ENCODE results near the gene GLG1.
"Not testable (repeated sequence)": the region's sequence is repeated elsewhere in the genome, so short reads cannot be mapped to it uniquely, and the experiment has no call there.

GLG1 gene

GRCh38 chr16:74575807-74576643 lies 30.9 kb downstream of the GLG1 start:
- DNase-seq: no peak

GRCh38 chr16:74575175-74575806 lies 31.6 kb downstream of the GLG1 start:
- peak in 1 of 56 donors; percentile 3 for DNase-seq

GRCh38 chr16:74574146-74574545 lies 32.8 kb downstream of the GLG1 start:
- DNase-seq: no peak

- no peak for DNase-seq
Observed at GRCh38 chr16:74573622-74574021, 33.3 kb downstream of the GLG1 start.

GRCh38 chr16:74570412-74571301 lies 36.3 kb downstream of the GLG1 start:
- peak in 11 of 56 donors; percentile 4 to 36 (median 17) for DNase-seq

GRCh38 chr16:74568961-74569631 lies 37.8 kb downstream of the GLG1 start:
- DNase-seq: no peak

GRCh38 chr16:74567901-74568300 lies 39.0 kb downstream of the GLG1 start:
- no peak for DNase-seq

GRCh38 chr16:74565378-74565777 lies 41.5 kb downstream of the GLG1 start:
- no peak for DNase-seq

GRCh38 chr16:74564451-74564984 lies 42.4 kb downstream of the GLG1 start:
- DNase-seq: no peak

GRCh38 chr16:74563828-74564263 lies 43.1 kb downstream of the GLG1 start:
- DNase-seq: peak in 1 of 56 donors; percentile 2

GRCh38 chr16:74562117-74562516 lies 44.8 kb downstream of the GLG1 start:
- no peak for DNase-seq

- no peak for DNase-seq
Observed at GRCh38 chr16:74561626-74562025, 45.3 kb downstream of the GLG1 start.

GRCh38 chr16:74560912-74561311 lies 46.0 kb downstream of the GLG1 start:
- peak in 3 of 56 donors; percentile 11 to 17 (median 12) for DNase-seq

GRCh38 chr16:74558873-74559272 lies 48.0 kb downstream of the GLG1 start:
- no peak for DNase-seq

GRCh38 chr16:74557275-74557674 lies 49.6 kb downstream of the GLG1 start:
- no peak for DNase-seq

- DNase-seq: no peak
Observed at GRCh38 chr16:74556375-74556922, 50.5 kb downstream of the GLG1 start.

GRCh38 chr16:74552357-74552756 lies 54.6 kb downstream of the GLG1 start:
- not testable (repeated sequence) for DNase-seq

GRCh38 chr16:74550227-74551019 lies 56.5 kb downstream of the GLG1 start:
- DNase-seq: not testable (repeated sequence)

- DNase-seq: not testable (repeated sequence)
Observed at GRCh38 chr16:74546112-74546511, 60.8 kb downstream of the GLG1 start.
